ENCODE data around the gene SLC9A3.

The SLC9A3 gene

GRCh38 chr5:556909-557441 is 32.7 kb upstream of the SLC9A3 start:
- DNase-seq (ENCODE audit: low spot score): peak; percentile 24
- in situ Hi-C loops (cut with MboI; ENCODE audit: low sequenced_read_pairs, unreplicated experiment): no loop called here
- no peak for TF ChIP-seq CTCF (IDR thresholded peaks at IDR 0.05; ENCODE audit: borderline replicate concordance, control extremely low read depth, extremely low read depth, insufficient read depth, missing control alignments)

GRCh38 chr5:555058-555623 is 30.9 kb upstream of the SLC9A3 start:
- DNase-seq (ENCODE audit: low spot score): no peak
- TF ChIP-seq CTCF (IDR thresholded peaks at IDR 0.05; ENCODE audit: borderline replicate concordance, control extremely low read depth, extremely low read depth, insufficient read depth, missing control alignments): no peak
- in situ Hi-C loops (cut with MboI; ENCODE audit: low sequenced_read_pairs, unreplicated experiment): no loop called here

- TF ChIP-seq CTCF (IDR thresholded peaks at IDR 0.05; ENCODE audit: borderline replicate concordance, control extremely low read depth, extremely low read depth, insufficient read depth, missing control alignments): no peak
- in situ Hi-C loops (cut with MboI; ENCODE audit: low sequenced_read_pairs, unreplicated experiment): no loop called here
- no peak for DNase-seq (ENCODE audit: low spot score)
These were observed 30.2 kb upstream of the SLC9A3 start for GRCh38 chr5:554284-554988.

DNA sequence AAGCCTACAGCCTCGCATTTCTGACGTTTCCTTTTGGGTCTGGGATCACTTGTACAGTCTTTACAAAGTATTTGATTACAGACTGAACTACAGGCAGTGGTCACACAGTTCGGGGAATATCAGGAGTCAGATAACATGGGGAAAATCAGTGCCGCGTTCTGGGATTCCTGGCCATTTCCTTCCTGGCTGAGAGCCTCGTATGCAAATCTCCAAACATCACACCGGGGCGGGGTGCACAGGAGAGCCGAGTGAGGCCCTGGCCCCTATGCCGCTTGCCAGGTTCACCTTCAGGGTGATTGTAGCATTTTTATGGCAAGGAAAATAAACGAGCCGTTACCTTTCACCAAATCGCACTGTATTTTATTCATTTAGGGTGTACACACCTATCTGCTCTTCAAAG is 29.6 kb upstream of the SLC9A3 start:
- no peak for DNase-seq (ENCODE audit: low spot score)
- TF ChIP-seq CTCF (IDR thresholded peaks at IDR 0.05; ENCODE audit: borderline replicate concordance, control extremely low read depth, extremely low read depth, insufficient read depth, missing control alignments): no peak

GRCh38 chr5:551406-551805 is 27.2 kb upstream of the SLC9A3 start:
- no peak for DNase-seq (ENCODE audit: low spot score)
- TF ChIP-seq CTCF (IDR thresholded peaks at IDR 0.05; ENCODE audit: borderline replicate concordance, control extremely low read depth, extremely low read depth, insufficient read depth, missing control alignments): no peak
- in situ Hi-C loops (cut with MboI; ENCODE audit: low sequenced_read_pairs, unreplicated experiment): no loop called here

More for the DNA sequence above, 29.6 kb upstream of the SLC9A3 start:
- in situ Hi-C loops (cut with MboI; ENCODE audit: low sequenced_read_pairs, unreplicated experiment): no loop called here

GRCh38 chr5:549229-549628 is 25.0 kb upstream of the SLC9A3 start:
- DNase-seq (ENCODE audit: low spot score): no peak
- no peak for TF ChIP-seq CTCF (IDR thresholded peaks at IDR 0.05; ENCODE audit: borderline replicate concordance, control extremely low read depth, extremely low read depth, insufficient read depth, missing control alignments)
- in situ Hi-C loops (cut with MboI; ENCODE audit: low sequenced_read_pairs, unreplicated experiment): no loop called here

Data from GM13976 (cell line).